ENCODE data around the gene KRTAP10-3. TPM values are rescaled to one million over a fixed set of nuclear protein-coding genes. Genes with fewer than 3 reads are reported as not detected.

KRTAP10-3 gene
- total RNA-seq, 1 donor from 2014 or later, result not detected

DNA sequence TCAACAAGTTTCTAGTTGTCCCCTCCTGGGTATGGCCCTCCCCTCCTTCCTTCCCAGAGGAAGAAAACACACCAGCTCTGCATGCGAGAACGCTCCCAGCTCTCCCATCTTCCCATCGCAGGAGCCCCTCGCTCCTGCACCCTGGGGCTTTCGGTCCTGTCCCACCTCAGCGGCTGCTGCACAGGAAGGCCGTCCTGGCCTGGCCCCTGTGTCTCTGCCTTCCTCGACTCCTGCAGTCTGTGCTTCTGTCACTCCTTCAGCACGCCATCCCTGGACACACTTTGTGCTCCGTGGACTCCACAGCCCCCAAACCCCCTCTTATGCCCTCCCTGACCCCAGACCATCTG is 41.8 kb downstream of the KRTAP10-3 start:
- H3K27ac Mint-ChIP-seq, result no peak overlapping the region
- ChIA-PET CTCF (no interaction called here), POLR2A (no interaction called here)
- TF ChIP-seq, protein P1, sequence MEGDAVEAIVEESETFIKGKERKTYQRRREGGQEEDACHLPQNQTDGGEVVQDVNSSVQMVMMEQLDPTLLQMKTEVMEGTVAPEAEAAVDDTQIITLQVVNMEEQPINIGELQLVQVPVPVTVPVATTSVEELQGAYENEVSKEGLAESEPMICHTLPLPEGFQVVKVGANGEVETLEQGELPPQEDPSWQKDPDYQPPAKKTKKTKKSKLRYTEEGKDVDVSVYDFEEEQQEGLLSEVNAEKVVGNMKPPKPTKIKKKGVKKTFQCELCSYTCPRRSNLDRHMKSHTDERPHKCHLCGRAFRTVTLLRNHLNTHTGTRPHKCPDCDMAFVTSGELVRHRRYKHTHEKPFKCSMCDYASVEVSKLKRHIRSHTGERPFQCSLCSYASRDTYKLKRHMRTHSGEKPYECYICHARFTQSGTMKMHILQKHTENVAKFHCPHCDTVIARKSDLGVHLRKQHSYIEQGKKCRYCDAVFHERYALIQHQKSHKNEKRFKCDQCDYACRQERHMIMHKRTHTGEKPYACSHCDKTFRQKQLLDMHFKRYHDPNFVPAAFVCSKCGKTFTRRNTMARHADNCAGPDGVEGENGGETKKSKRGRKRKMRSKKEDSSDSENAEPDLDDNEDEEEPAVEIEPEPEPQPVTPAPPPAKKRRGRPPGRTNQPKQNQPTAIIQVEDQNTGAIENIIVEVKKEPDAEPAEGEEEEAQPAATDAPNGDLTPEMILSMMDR (IDR thresholded peaks at IDR 0.05), result no peak
- no peaks in the 10 kb centered on the region for H3K4me1 Mint-ChIP-seq
- no peak overlapping the region for H3K4me3 Mint-ChIP-seq
- intact Hi-C loops (cut with micrococcal nuclease), result loop anchor here (10.0 kb wide), 1 partner anchor 358 kb away; the partner anchor contains the start of gene PTTG1IP
- ATAC-seq (ENCODE audit: low read depth), result no peak
- no peaks in the 10 kb centered on the region for H3K27me3 Mint-ChIP-seq
- no peaks in the 10 kb centered on the region for H3K9me3 Mint-ChIP-seq
- H3K36me3 Mint-ChIP-seq (ENCODE audit: low read depth), result no peaks in the 10 kb centered on the region
- DNase-seq, result no peak

DNA sequence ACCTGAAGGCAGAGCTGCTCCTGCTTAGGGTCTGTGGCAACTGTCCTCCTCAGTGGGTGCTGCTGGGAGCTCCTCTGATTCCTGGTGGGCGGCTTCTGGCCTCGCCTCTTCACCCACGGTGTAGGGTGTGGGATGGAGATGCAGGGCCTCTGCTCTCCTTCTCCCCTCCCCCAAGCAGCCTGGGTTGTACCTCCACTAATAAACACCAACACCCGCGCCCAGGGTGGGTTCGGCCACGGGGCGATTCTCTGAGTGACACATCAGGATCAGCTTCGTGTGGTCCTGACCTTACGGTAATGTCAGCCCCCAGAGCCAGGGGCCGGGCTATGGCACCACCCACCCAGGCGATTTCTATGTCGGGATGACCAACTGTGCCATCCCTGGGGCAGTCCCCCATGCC is 42.3 kb downstream of the KRTAP10-3 start:
- Mint-ChIP-seq H3K27me3 (no peaks in the 10 kb centered on the region), H3K9me3 (no peaks in the 10 kb centered on the region), H3K36me3 (ENCODE audit: low read depth) (no peaks in the 10 kb centered on the region), H3K4me1 (no peaks in the 10 kb centered on the region), H3K27ac (no peak overlapping the region), H3K4me3 (no peak overlapping the region)
- no peak for DNase-seq
- ChIA-PET POLR2A (no interaction called here), CTCF (interaction anchor here (1.4 kb wide), 1 partner anchor 277 kb away, joined by 3 read pairs; no protein-coding TSS in a partner anchor)
- TF ChIP-seq, protein P1 (IDR thresholded peaks at IDR 0.05), result no peak
- ATAC-seq (ENCODE audit: low read depth), result no peak
- intact Hi-C loops (cut with micrococcal nuclease), result loop anchor here (10.0 kb wide), 1 partner anchor 358 kb away; the partner anchor contains the start of gene PTTG1IP

DNA sequence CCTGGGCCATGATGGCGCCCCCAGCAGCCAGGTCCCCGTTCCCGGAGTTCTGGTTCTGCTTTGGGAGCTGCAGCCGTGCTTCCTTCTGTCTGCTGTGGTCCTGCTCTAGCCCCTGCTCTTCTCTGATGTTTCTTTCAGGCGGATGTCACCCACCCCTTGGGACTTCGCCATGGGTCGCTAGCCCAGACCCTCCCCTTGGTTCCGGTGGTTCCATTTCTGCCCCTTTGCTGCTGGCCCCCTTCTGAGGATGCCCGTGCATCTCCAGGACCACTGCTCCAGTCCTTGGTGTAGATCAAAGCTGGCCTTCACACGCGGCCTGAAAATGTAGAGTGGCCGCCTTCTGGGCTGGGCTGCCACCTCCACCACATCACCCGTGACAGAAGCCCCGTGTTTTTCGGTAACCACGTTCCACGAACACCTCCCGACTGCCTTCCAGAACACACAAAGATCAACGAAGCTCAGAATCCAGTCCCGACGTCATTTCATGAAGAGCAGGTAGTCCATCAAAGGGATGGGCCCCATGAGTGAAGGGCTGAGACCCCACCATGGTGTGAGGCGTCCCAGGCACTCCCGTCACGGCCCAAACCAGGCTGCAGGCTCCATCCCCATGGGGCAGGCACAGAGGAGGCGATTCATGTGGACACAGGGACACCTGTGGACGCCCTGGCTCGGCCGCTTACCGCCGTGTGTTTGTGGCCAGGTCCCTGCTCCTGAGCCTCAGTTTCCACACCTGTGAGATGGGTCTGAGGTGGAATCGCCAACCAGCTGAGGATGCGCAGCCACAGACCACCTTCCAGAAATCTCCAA is 43.0 kb downstream of the KRTAP10-3 start:
- Mint-ChIP-seq H3K27me3 (no peaks in the 10 kb centered on the region), H3K9me3 (no peaks in the 10 kb centered on the region), H3K27ac (no peak overlapping the region), H3K36me3 (ENCODE audit: low read depth) (no peaks in the 10 kb centered on the region), H3K4me3 (no peak overlapping the region), H3K4me1 (no peaks in the 10 kb centered on the region)
- ATAC-seq (ENCODE audit: low read depth), result no peak
- no peak for DNase-seq
- TF ChIP-seq, protein P1 (IDR thresholded peaks at IDR 0.05), result no peak
- intact Hi-C loops (cut with micrococcal nuclease), result loop anchor here (10.0 kb wide), 1 partner anchor 359 kb away; the partner anchor contains the start of gene PTTG1IP
- ChIA-PET POLR2A (no interaction called here), CTCF (interaction anchor here (1.4 kb wide), 1 partner anchor 278 kb away, joined by 3 read pairs; no protein-coding TSS in a partner anchor)

DNA sequence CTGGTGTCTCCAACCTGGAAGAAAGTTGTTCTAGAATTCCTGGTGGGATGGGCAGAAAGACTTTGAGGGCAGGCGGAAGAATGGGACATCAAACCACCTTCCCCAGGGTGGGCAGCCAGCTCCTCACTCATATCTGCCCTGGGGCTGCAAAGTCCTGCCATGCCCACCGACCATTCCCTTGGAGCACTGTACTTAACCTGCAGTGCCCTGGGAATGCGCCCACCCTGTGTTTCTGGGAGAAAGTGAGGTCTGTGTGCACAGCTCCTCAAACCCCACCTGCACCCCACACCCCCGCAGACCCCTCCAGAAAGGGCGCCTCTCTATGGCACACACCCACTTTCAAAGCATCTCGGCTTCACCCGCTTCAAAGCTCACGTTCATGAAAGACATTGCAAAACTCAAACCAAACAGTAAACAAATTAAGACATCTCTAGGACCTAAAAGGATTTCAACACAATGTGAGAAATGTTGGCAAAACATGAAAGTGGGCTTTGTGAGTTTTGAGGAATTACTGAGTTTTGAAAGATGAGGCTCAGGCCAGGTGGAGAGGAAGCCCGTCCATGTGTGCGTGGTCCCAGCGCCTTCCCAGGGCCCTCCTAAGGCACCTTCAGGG is 43.7 kb downstream of the KRTAP10-3 start:
- no peak for DNase-seq
- intact Hi-C loops (cut with micrococcal nuclease), result loop anchor here (10.0 kb wide), 1 partner anchor 360 kb away; the partner anchor contains the start of gene PTTG1IP
- POLR2A ChIA-PET, result no interaction called here

DNA sequence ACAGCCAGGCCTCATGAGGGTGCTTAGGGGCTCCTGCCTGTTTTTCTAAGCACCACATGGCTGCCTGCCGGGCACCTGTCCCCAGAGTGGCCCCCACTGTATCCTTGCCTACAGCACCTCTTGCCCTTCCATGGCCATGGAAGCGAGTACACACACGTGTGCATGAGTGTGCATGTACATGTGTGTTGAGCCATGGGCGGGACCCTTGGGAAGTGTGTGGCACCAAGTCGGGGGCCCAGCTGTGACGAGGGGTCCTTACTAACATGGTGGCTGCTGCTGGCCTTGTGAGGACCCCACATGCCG is 44.4 kb downstream of the KRTAP10-3 start:
- ChIA-PET CTCF (no interaction called here), POLR2A (no interaction called here)
- H3K27ac Mint-ChIP-seq, result no peak overlapping the region
- H3K36me3 Mint-ChIP-seq (ENCODE audit: low read depth), result no peaks in the 10 kb centered on the region
- H3K9me3 Mint-ChIP-seq, result no peaks in the 10 kb centered on the region
- ATAC-seq (ENCODE audit: low read depth) (no peak), DNase-seq (no peak)
- H3K27me3 Mint-ChIP-seq, result peaks cover 5% of the 10 kb centered on the region
- peaks cover 1% of the 10 kb centered on the region for H3K4me1 Mint-ChIP-seq
- TF ChIP-seq, protein P1 (IDR thresholded peaks at IDR 0.05), result no peak
- no peak overlapping the region for H3K4me3 Mint-ChIP-seq
- intact Hi-C loops (cut with micrococcal nuclease), result loop anchor here (10.0 kb wide), 1 partner anchor 361 kb away; the partner anchor contains the start of gene PTTG1IP

More for the DNA sequence above, 43.7 kb downstream of the KRTAP10-3 start:
- CTCF ChIA-PET, result interaction anchor here (1.4 kb wide), 1 partner anchor 279 kb away, joined by 3 read pairs; no protein-coding TSS in a partner anchor
- Mint-ChIP-seq H3K36me3 (ENCODE audit: low read depth) (no peaks in the 10 kb centered on the region), H3K4me3 (no peak overlapping the region), H3K27me3 (no peaks in the 10 kb centered on the region), H3K27ac (no peak overlapping the region), H3K9me3 (no peaks in the 10 kb centered on the region), H3K4me1 (peaks cover 1% of the 10 kb centered on the region)
- TF ChIP-seq, protein P1 (IDR thresholded peaks at IDR 0.05), result no peak
- ATAC-seq (ENCODE audit: low read depth), result no peak
